GM21737 (cell line): Measurements from ENCODE around the gene KCNJ6.
"Not testable (repeated sequence)": the region's sequence is repeated elsewhere in the genome, so short reads cannot be mapped to it uniquely, and the experiment has no call there.

Source experiments
- ATAC-seq: cut with Tn5 transposase; IDR thresholded peaks from one replicate; pipeline ENCODE4 v1.9.1; 2021; ENCODE audit warnings: mild to moderate bottlenecking, moderate library complexity; ENCODE audit not compliant: unreplicated experiment

KCNJ6 gene

DNA sequence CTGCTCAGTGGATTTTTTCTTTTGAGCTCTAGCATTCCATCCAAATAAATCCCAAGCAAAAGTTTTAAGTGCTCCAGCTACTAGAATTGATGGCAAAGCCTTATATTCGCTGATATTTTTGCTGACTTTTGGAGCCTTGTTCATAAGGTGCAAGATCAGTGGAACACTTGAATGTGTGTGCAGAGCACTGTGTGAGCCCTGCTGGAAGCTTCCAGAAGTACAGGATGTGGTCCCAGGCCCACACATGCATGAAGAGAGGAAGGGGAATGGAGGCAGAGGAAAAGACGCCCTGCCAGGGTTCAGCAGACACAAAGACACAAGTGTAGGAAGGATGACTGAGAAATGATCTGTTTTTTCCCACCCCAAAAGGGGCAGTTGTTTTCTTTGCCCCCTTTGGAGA is 169.4 kb downstream of the KCNJ6 start:
- ATAC-seq: no peak

DNA sequence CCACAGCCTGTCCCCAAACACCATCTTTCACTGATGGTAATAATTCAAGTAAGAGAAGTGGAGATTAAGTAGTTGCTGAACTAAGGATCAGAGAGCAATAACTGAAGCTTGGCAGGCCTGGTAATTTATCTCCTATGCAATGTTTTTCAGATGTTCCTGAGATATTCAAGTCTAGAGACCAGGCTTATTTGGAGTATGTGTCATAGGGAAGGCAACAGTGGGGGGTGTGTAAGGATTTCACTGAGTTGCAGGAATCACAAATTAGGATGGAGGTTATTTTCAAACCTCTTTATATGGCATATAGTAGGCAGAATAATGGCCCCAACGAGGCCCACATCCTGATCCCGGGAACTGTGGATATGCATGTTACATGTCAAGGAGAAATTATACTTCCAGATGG is 171.7 kb downstream of the KCNJ6 start:
- no peak for ATAC-seq

DNA sequence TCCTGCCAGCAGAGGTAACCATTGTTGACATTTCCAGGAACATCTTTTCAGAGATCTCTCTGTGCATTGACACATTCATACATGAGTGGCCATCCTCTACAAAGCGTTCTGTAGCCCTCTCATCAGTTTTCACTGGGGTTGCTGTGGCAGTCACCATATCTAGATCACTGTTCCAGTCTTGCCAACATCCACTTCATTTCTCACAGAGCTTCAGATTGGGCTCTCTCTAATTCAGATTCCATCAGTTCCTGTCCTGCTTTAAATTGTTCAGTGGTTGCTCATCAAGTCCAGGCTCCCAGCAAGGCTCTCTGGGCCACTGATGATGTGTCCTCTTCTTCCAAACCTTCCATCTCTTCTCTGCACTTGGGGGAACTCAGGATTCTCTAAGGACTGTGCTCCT is 173.7 kb downstream of the KCNJ6 start:
- no peak for ATAC-seq

DNA sequence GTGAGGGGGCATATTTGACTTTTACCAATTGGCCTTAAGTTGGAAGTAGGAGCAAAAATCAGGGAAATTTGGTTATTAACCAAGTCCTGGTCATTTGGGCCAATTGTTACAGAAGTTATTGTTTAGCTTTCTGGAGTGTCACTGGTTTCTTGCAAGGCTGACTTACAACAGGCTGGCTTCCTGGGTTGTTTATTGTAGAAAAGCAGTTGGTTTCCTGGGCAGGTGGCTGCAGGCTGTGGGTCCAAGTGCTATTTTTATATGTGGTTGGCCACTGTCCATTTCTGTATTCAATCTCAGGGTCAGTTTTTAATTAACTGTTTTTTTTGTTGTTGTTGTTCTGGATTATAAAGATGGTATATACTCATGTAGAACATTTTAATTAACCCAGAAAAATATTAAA is 174.1 kb downstream of the KCNJ6 start:
- no peak for ATAC-seq

DNA sequence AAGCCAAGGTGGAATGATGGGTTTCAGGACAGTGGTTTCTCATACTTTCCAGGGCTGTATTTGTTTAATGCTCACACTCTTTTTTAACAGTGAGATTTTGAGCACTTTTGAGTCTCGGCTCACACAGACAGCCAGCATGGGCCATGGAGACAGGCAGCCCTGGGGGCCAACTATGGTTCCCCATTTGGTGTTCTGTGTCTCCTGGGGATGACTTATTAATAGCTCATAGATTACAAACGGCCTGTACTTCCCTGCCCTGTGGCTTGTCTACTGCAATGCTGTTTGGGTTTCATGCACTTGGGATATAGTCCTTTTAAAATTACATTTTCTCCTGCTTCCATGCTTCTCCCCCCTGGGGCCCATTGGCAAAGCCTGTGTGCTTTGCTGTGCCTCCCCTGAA is 178.3 kb downstream of the KCNJ6 start:
- ATAC-seq: no peak

GRCh38 chr21:37737507-37737906 is 178.8 kb downstream of the KCNJ6 start:
- no peak for ATAC-seq

DNA sequence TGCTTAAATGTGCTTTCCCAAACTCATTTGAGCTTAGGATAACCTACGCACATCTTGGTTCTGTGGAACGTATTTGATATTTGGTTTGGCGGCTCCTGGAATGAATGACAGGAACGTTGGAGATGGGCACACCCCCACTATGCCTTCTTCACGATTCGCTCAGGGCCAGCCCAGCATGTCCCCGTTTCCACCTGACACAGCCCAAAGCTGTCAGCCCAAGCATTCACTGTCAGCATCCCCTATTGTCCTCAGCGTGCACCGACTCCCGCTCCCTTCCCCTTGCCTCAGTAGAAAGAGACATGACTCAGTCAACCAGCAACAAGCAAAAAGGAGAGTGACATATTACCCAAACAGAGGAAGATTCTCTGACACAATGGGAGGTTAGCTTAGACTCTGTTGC is 181.4 kb downstream of the KCNJ6 start:
- ATAC-seq: no peak

DNA sequence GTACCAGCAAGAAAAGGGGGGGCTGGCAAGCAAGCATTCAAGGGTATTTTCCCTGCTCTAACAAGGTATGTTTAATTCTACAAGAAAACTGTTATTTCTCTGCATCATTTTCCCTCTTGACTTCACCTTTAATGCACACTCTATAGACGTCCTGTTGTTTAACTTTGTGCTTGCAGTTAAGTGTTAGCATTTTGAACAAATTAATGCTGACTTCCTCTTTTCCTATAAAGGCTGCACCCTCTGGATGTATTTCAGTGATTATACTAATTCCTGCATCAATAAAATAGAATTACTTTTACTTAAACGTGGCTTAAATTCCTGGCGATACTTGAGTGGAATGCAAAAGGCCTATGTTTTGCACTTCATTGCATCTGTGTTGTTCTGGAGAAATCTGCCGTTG is 183.3 kb downstream of the KCNJ6 start:
- ATAC-seq: no peak

- no peak for ATAC-seq
Measured at GRCh38 chr21:37724201-37724600, 192.1 kb downstream of the KCNJ6 start.

DNA sequence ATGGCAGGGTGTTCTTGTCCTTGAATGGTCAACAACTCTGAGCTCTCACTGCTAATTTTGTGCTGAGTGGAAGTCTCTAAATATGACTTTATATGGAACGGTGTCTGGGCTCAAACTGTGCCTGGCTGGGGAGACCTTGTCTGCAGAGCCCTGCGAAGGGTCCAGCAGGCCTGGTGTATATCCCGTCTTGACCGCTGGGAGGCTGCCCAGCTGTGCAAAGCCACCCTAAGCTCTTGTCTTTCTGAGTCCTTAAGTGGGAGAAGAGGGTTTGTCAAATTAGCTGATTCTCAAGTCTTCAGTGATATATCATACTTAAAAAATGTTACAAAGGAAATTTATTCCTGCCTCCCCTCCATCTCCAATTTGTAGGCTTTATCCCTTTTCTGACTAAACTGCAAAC is 198.7 kb downstream of the KCNJ6 start:
- no peak for ATAC-seq

- not testable (repeated sequence) for ATAC-seq
Measured at GRCh38 chr21:37712569-37712934, 203.7 kb downstream of the KCNJ6 start.

- ATAC-seq: peak; percentile 76
Measured at GRCh38 chr21:37711836-37712568, 204.3 kb downstream of the KCNJ6 start.

DNA sequence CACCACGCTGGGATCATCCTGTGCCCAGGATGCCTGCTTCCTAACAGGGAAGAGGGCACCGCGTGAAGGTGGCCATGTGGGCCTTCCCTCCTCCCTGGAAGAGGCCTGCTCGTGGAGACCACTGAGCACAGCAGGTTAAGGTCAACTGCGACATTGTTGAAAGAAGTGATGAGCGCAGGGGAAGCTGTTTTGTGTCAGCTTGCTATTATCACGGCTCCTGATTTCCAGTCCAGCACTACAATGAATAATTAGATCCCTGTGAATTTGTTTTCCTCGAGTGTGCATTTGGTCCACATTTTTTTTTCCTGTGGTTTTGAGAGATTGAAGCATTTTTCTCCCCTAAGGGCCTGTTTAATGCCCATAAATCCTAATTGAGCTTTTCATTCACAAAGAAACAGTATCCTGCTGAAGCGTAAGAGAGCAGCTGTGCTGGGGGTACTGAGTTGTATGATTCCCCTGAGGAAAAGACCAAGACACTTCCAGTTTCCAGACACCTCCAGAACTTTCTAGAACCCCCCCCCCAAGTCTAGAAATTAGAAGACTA is 204.9 kb downstream of the KCNJ6 start:
- no peak for ATAC-seq

DNA sequence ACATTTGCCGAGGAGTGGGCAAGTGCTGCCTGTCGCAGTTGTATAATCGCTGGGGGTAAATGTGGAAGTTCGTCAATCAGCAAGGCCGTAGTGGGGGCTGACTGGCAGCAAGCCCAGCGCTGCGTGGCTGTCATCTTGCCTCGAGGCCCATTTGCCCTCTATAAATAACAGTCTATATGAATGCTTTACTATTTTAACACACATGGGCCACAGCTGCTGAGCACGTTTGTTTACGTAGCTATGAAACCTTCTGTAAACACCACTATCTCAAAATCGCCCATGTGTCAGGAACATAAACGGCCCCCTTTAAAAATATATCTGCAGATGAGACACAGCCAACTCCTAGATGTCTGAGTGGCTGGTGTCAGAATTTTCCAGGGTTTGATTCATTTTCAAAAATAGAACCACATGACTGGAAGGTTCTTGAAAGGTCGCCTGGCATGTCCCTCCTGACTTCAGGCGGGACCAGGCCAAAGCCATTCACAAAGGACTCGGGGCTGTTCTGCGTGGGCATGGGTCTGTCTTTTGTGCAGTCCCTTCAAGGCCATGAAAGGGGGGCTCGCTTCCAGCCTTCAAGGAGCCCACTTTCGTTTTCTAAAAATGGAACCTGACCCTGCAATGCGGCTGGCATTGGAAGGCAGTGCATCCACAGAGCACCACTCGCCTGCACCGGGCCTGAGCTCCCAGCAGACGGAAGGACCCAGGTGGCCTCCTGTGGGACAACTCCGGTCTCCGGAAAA is 205.5 kb downstream of the KCNJ6 start:
- ATAC-seq: no peak

DNA sequence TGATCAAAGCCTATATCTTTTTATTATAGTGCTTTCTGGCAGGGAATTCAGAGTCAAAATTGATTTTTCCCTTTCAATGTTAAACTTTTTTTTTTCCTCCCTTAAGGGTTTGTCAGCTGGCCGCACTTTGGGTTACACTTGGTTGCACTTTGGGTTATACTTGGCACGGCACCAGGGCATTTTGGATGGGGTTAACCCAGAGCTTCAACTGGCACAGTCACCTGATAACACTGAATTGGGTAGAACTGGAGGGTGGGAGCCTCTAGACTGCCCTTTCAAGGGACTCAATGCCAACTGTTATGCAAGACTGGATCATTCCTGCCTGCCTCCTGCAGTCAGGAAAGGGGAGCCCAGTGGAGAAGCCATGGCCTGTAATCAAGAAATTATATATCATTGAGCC is 211.5 kb downstream of the KCNJ6 start:
- ATAC-seq: no peak

- ATAC-seq: no peak
Measured at GRCh38 chr21:37702241-37702640, 214.0 kb downstream of the KCNJ6 start.

DNA sequence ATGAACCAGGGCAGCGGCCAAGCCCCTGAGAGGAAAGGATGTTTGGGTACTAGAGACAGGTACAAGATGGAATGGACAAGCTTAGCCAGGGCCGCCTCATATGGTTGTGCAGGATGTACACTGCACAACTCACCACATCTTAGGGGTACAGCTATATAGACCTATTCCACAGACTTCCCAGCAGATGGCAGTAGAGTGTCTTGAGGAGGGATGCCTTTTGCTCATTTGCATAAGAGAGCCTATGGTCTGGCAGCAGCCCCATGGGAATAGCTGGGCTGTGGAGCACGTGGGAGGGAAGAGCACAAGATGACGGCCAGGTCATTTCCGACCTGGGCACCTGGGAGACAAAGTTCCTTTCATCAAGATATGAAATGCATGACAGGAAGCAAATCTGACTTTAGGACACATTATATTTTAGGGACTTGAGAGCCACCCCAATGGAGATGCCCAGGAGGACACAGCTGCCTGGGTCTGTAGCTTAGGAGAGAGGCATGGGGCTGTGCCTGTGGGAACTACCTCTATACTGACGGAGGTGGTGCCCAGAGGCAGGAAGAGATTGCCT is 215.5 kb downstream of the KCNJ6 start:
- peak; percentile 87 for ATAC-seq

DNA sequence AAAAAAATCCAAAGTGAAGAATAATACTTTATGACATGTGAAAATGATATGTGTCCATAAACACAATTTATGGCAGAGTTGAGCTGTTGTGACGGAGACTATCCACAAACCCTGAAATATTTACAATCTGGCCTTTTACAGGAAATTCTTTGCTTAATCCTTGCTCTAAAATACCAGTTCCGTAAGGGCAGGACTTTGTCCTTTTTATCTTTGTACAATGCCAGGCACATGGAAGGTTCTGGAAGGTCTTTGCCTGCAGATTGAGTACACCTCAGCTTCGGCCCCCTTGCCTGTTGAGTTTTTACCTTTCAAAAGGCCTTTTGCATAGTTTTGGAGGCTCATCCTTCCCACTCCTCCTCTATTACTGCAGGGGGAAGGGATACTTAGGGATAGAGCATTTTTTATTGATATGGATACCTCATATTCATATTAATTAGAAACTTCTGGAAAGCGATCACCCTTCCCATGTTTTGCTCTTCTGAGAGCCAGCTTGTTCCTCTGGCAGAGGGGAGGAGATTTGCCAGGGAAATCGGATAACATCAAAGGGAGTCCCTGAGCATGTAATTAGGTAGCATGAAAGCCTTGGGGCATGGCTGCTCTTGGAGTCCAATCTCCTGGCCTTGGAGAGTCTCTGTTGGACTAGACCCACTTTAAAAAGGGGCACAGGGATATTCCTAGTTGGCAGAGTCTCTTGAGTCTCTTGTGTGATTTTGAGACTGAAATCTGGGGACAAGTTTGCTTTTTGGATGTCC is 217.1 kb downstream of the KCNJ6 start:
- ATAC-seq: no peak

- no peak for ATAC-seq
Measured at GRCh38 chr21:37696936-37697335, 219.3 kb downstream of the KCNJ6 start.

GRCh38 chr21:37695111-37695510 is 221.1 kb downstream of the KCNJ6 start:
- no peak for ATAC-seq

- no peak for ATAC-seq
Measured at GRCh38 chr21:37688952-37689659, 227.2 kb downstream of the KCNJ6 start.
